ENCODE measurements around the gene B3GALT6.

DNA sequence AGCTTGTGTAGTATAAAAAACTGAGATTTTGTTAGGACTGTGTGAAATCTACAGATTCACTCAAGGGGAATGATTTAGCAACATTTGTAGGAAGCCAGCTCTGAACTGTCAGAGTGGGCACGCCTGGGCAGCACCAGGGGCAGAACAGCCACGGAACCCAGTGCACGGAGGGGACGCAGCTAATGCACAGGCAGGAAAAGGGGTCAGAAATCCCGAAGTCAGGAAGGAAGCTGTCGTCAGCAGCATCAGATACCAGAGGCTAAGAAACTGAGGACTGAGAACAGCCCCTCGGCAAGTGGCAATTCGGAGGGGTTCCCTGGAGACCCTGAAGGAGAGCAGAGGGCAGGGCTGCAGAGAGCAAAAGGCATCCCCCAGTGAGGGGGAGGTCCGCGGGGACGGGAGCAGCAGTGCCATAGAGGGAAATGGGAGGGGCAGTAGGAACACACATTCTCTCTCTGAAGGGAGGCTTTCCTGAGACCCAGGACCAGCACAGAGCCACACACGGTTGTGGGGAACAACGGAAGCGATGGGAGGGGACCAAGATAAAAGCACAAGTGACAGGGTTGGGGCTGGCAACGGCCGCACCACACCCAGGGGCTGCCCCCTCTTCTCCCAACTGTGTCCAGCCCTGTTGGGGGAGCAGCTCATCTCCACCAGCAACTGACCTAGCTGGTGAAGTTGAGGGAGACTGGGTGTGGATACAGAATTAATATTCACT lies 29.0 kb downstream of the B3GALT6 start:
- TF ChIP-seq, protein P1, sequence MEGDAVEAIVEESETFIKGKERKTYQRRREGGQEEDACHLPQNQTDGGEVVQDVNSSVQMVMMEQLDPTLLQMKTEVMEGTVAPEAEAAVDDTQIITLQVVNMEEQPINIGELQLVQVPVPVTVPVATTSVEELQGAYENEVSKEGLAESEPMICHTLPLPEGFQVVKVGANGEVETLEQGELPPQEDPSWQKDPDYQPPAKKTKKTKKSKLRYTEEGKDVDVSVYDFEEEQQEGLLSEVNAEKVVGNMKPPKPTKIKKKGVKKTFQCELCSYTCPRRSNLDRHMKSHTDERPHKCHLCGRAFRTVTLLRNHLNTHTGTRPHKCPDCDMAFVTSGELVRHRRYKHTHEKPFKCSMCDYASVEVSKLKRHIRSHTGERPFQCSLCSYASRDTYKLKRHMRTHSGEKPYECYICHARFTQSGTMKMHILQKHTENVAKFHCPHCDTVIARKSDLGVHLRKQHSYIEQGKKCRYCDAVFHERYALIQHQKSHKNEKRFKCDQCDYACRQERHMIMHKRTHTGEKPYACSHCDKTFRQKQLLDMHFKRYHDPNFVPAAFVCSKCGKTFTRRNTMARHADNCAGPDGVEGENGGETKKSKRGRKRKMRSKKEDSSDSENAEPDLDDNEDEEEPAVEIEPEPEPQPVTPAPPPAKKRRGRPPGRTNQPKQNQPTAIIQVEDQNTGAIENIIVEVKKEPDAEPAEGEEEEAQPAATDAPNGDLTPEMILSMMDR (IDR thresholded peaks at IDR 0.05), result no peak
- TF ChIP-seq EZH2 (IDR thresholded peaks at IDR 0.05), result no peak
